Activated CD4-positive, alpha-beta T cell treated with anti-CD3 and anti-CD28 coated beads, Interleukin-2, Interleukin-4, amounts not matched to agents 100 ng/mL and 50 ng/mL, durations not matched to agents 16 hours and 8 hours (primary cell): ENCODE data around the gene SH3YL1.

Experiments used
- DNase-seq: peaks from one replicate; pipeline ENCODE4 v3.0.0-alpha.2; 2020; ENCODE audit warnings: low spot score

Gene SH3YL1

GRCh38 chr2:282371-283263 is 18.8 kb upstream of the SH3YL1 start:
- no peak for DNase-seq

- no peak for DNase-seq
These were observed 17.5 kb upstream of the SH3YL1 start for GRCh38 chr2:281381-281780.

- no peak for DNase-seq
These were observed 16.8 kb upstream of the SH3YL1 start for GRCh38 chr2:280650-281110.

- DNase-seq = no peak
These were observed 16.3 kb upstream of the SH3YL1 start for GRCh38 chr2:279956-280649.

- DNase-seq = no peak
These were observed 15.5 kb upstream of the SH3YL1 start for GRCh38 chr2:279366-279765.

DNA sequence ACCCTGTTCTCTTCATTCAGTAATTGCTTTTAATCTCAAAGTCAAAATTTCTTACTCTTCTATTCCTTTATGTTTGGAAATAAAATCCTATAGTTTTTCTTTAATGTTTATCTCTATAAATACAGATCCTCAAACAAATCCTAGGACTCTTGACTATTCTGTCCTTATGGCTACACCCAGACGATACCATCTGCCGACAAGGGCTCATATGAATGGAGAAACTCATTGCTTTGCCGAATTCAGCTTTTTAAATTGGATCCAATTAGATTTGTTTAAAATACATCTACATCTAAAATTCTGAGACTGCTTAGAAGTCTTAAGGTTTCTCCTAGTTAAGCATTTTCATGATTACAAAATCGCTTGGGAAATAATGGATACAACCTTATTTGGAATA is 15.1 kb upstream of the SH3YL1 start:
- DNase-seq = no peak

DNA sequence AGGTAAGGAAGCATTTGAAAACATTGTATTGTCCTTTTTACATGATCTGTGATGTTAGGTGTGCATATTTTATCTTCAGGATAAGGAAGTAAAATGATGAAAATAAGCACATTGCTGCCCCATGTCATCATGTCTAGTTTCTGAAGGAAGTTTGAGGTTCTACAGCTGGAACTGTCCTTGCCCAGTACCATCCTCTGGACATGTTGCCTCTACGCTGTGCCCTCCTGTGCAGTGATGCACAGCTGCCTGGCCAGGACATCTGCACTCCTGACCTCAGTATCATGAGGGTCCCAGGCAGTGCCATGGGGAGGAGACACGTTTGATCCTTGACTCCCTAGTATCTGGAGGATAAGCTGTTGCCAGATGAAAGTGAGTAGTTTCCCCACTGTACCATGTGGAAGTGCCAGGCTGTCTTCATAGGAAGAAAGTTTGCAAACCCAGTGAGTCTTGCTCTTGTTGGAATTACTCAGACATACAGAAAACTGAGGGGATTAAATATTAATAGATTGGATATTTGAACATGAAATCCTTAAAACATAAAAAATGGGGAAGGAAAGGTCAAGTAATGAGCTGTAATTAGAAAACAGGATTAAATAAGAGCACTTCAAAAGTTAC is 14.6 kb upstream of the SH3YL1 start:
- DNase-seq = no peak

DNA sequence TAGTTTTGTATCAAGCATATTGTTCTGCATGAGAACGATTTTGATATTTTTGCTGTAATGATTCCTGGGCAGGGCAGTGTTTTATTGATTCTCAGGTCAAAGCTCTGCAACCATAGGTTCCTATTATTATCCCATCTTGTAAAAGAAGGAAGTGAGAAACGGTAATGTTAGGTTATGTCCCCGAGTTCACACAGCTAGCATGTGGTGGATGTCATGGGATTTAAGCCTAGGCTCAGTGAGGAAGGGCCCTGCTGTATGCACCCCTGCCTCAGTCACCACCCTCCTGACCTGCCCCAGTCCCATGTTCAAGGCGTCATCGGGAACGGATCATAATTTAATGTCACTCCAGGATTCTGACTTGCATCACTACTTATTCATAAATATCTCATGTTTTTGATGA is 11.6 kb upstream of the SH3YL1 start:
- DNase-seq = no peak

GRCh38 chr2:274503-274902 is 10.7 kb upstream of the SH3YL1 start:
- DNase-seq = no peak

GRCh38 chr2:273333-273732 is 9.5 kb upstream of the SH3YL1 start:
- no peak for DNase-seq

GRCh38 chr2:271917-272316 is 8.1 kb upstream of the SH3YL1 start:
- DNase-seq = no peak

GRCh38 chr2:270861-271260 is 7.0 kb upstream of the SH3YL1 start:
- DNase-seq = no peak

GRCh38 chr2:269356-270030 is 5.7 kb upstream of the SH3YL1 start:
- no peak for DNase-seq

GRCh38 chr2:268323-268722 is 4.5 kb upstream of the SH3YL1 start:
- DNase-seq = no peak

- peak; percentile 94 for DNase-seq
These were observed 949 bp upstream of the SH3YL1 start, which contains the start of gene ACP1 for GRCh38 chr2:264493-265468. ACP1 (plus strand) TSS chr2:264947; CDS start chr2:264965, 18 bp downstream.

DNA sequence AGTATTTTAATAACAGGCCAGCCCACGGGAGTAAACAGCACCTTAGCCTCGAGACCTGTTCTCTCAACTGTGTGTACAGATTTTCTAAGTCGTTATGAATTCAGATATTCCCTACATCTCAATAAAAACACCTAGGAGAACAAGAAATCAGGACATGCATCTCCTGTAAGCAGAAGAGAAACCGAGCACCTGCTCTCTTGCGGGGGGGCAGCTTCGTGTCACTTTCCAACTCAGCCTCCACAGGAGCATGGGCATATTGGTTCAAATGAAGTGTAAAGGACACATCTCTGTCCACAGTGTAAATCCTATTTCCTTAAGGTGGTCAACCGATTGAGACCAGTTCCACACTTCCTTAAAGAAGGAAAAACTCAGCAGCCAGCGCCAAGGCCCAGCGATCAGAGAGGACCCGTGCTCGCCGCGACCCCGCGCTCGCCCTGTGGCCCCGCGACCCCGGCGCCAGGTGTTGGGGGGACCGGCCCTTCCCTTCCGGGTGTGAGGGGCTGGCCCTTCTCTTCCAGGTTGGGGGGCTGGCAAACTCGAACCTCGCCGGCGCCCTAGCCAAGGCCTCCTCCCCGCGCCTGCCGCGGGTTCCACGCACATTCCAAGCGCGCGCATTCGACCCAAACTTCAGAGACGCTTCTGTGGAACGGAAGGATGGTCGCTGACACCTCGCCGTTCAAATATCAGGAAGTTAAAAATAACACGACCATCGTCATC is 652 bp downstream of the SH3YL1 start:
- no peak for DNase-seq

DNA sequence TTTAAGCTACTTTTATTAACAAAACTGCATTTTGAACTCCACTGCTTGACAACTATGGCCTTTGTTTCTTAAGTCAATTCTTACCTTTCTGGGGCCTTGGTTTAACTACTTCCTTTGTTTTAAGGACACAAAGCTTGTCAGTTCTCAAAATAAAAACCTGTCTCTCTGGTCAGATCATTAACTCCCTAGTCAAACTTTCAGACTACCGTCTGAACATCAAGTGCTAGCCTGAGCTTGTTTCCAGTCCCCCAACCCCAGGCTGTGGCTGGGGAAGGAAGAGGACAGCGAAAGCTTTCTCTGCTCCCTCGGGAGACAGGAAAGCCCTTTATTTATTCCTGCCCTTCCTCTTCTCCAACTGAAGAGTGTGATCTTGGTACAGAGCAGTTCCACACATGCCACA is 1.7 kb downstream of the SH3YL1 start:
- DNase-seq = no peak

- DNase-seq = no peak
These were observed 3.2 kb downstream of the SH3YL1 start for GRCh38 chr2:260507-261161.

DNA sequence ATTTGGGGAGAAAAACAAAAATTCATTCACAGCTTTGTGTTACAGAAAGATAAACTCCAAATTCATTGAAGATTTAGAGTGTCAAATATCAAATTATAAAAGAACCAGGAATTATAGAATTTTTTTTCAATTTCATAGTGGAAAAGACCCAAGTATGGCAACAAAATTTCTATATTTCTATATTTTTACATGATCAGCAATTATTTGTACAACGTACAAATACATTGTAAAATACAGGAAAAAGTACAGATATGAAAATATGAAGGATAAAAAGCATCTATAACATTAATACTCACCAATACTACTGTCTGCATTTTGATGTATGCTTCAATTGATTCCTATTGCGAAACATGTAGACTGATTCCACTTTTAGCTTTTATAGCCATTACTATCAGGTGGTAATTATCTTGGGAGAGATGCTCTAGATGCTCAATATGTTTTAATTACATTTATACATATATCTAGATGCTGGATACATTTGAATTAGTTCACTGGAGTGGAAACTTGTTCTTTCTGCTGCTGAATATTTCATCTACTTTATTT is 4.0 kb downstream of the SH3YL1 start:
- DNase-seq = no peak

- no peak for DNase-seq
These were observed 4.9 kb downstream of the SH3YL1 start for GRCh38 chr2:258933-259332.
